NCI-H1092 treated with DMSO at 0.1 percent for 48 hours (cell line): ENCODE results near the gene BTBD9.

ENCODE experiments used
- DNase-seq: peaks from one replicate; lab custom pipeline; 2025; lab: John Stamatoyannopoulos, UW

The BTBD9 gene

GRCh38 chr6:38239719-38240451 is 399.8 kb downstream of the BTBD9 start:
- peak; percentile 43 for DNase-seq

- DNase-seq: peak; percentile 3
Observed at GRCh38 chr6:38236631-38237030, 403.1 kb downstream of the BTBD9 start.

- no peak for DNase-seq
Observed at GRCh38 chr6:38234934-38235682, 404.6 kb downstream of the BTBD9 start.

- no peak for DNase-seq
Observed at GRCh38 chr6:38234141-38234540, 405.6 kb downstream of the BTBD9 start.

- no peak for DNase-seq
Observed at GRCh38 chr6:38233161-38233791, 406.5 kb downstream of the BTBD9 start.

- no peak for DNase-seq
Observed at GRCh38 chr6:38225766-38226165, 414.0 kb downstream of the BTBD9 start.

- no peak for DNase-seq
Observed at GRCh38 chr6:38221251-38221650, 418.5 kb downstream of the BTBD9 start.

GRCh38 chr6:38220069-38220723 is 419.5 kb downstream of the BTBD9 start:
- DNase-seq: no peak

- DNase-seq: no peak
Observed at GRCh38 chr6:38218235-38218634, 421.5 kb downstream of the BTBD9 start.

GRCh38 chr6:38216451-38216850 is 423.3 kb downstream of the BTBD9 start:
- DNase-seq: no peak

- no peak for DNase-seq
Observed at GRCh38 chr6:38215651-38216311, 423.9 kb downstream of the BTBD9 start.

GRCh38 chr6:38215225-38215624 is 424.5 kb downstream of the BTBD9 start:
- DNase-seq: peak; percentile 61

- peak; percentile 10 for DNase-seq
Observed at GRCh38 chr6:38214159-38214558, 425.6 kb downstream of the BTBD9 start.

GRCh38 chr6:38213251-38213658 is 426.5 kb downstream of the BTBD9 start:
- DNase-seq: no peak

- peak; percentile 82 for DNase-seq
Observed at GRCh38 chr6:38212579-38212978, 427.1 kb downstream of the BTBD9 start.

- no peak for DNase-seq
Observed at GRCh38 chr6:38212116-38212515, 427.6 kb downstream of the BTBD9 start.

GRCh38 chr6:38209371-38210260 is 430.1 kb downstream of the BTBD9 start:
- no peak for DNase-seq

GRCh38 chr6:38208028-38208427 is 431.7 kb downstream of the BTBD9 start:
- no peak for DNase-seq

GRCh38 chr6:38207375-38207774 is 432.4 kb downstream of the BTBD9 start:
- DNase-seq: no peak

GRCh38 chr6:38198219-38198618 is 441.5 kb downstream of the BTBD9 start:
- no peak for DNase-seq

- peak; percentile 21 for DNase-seq
Observed at GRCh38 chr6:38195113-38195635, 444.6 kb downstream of the BTBD9 start.
